Fibroblast of gingiva (primary cell): Measurements from ENCODE around the gene ARRDC2.
"Not testable (repeated sequence)": the region's sequence is repeated elsewhere in the genome, so short reads cannot be mapped to it uniquely, and the experiment has no call there.

Experiments
- DNase-seq: peaks from one replicate; pipeline ENCODE4 v3.0.0-alpha.2; 2011; ENCODE audit warnings: low read depth

ARRDC2 gene

DNA sequence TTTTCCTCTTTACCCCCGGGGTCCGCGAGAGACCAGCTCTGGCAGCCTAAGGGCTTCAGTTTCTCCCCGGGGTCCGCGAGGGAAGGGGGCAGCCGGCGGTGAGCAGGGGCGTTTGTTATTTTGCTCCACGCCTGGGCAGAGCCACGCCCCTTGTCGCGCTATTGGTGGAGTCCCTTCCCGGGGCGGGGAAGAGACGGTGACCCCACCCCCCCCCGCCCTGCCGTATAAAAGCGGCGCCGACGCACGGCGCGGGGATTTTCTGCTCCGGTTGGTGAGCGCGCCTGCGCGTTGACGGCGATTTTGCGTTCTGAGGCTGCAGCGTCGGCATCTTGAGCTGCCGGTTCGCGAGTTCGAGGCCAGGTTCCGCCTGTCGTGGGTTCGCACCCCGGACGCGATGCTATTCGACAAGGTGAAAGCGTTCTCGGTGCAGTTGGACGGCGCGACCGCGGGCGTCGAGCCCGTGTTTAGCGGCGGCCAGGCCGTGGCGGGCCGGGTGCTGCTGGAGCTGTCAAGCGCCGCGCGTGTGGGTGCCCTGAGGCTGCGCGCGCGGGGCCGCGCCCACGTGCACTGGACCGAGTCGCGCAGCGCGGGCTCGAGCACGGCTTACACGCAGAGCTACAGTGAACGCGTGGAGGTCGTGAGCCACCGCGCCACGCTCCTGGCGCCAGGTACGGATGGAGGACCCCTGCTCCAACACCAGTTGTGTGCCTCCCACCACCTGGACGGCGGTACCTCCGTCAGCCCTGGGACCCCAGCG is at the start of gene ARRDC2:
ARRDC2 (plus strand) TSS at position 254 of the 757 bp plus-strand sequence; CDS start at position 395, 141 bp downstream.
- DNase-seq, result peak; percentile 88

DNA sequence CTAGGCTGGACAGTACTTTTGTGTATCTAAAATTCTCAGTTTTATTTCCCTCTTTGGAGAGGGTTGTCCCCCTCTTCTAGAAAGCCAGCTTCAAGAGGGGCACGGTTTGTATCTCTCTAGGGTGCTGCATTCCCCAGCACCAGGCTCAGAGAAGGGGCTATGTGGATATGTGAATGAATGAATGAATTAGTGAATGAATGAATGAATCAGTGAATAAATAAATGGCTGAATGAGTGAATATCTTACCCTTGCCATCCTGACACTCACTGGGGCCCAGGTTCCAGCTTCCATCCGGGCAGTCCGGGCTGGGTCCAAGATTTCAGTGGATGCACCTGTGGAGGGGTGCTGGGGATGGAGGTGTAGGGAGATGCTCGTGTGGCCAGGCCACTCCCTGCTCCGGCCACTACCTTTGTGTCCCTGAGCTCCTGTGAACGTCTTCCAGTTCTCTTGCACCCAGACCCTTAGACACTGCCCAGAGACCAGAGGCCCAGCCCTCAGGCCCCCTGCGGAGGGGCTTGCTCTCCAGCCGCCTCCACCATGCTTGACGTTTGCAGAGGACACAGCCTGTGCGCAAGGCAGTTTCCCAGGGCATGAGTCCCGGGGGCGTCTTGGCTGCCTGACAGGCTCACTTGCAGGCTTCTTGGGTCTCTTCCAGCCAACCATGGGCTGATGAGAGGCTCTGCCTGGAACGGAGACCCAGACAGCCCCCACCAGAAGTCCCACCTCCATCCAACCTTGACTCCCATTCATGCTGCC is 43.9 kb upstream of the ARRDC2 start:
- no peak for DNase-seq

DNA sequence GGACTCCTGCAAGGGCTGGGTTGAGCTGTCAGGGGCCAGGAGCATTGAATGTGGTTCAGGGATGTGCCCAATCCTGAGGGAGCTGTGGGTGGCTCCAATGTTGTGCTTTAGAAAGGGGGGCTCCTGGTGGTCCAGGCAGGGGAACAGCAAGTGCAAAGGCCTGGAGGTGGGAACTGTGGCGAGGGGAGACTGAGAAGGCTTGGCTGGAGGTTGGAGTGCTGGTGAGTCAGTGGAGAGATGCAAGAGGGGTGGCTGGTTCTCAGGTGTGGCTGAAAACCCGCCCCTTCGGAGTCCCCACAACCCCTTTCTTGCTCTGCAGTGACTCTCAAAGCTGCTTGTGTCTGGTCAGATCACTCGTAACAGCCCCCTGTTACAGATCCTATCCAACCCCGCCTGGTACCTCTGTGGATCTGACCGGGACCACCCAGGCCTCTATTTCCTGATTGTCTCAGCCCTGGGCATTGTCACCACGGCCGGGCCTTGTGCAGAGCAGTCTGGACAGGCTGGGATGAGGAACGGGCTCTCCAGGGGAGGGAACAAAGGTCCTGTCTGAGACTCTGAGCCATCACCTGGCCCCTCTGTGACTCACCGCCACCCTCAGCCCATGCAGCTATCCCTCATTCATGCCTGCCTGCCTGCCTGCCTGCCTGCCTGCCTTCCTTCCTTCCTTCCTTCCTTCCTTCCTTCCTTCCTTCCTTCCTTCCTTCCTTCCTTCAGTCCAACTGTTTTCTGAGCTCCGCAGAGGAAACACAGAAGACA is 42.4 kb upstream of the ARRDC2 start:
- no peak for DNase-seq

DNA sequence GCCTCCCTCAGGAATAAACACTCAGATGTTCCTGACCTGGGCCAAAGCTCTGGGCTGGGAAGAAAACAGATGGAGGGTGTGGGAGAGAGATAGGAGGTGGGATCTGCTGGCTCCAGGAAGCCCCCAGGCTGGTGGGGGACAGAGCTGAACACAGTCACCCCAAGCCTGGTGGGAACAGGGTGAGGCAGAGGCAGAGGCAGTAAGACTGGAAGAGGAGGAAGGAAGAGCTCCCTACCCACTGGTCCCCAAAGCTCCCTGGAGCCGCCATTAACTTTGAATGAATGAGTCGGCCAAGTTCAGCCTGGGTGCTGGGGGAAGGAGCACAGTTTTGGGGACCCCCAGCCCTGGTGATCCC is 41.9 kb upstream of the ARRDC2 start:
- DNase-seq, result no peak

DNA sequence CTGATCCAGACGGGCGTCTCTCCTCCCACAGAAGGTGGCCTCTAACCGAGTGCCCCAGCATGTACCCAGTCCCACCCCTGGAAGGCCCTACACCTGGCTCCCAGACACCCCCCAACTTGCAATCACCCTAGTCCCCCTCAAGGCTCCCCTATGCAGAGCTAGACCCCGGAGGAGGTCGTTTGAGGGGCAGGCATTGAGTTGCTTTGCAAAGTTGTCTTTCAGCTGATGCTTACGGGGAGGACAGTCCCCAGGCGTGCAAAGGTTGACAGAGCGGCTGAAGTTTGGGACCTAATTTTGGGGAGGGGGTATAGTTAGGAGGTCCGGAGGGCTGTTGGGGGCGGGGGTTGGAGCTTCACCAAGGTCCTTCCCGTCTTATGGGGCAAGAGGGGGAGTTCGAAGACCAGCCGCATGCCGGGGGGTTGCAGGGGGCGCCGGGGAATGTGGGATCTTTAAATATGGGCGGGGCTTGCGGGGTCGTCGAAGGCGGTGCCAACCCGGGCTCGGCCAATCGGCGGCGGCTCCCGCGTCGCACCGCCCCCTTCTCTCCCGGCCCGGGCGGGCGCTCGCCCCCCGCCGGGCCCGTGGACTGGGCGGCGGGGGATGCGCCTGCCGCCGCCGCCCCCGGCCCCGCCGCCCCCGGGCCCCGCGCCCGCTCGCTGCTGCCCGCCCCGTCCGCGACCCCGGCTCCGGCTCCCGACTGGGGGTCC is 41.3 kb upstream of the ARRDC2 start, which contains the start of gene KCNN1:
KCNN1 (plus strand) TSS at position 558 of the 707 bp plus-strand sequence. CDS start 6,782 bp downstream, outside the sequence.
- DNase-seq, result no peak

DNA sequence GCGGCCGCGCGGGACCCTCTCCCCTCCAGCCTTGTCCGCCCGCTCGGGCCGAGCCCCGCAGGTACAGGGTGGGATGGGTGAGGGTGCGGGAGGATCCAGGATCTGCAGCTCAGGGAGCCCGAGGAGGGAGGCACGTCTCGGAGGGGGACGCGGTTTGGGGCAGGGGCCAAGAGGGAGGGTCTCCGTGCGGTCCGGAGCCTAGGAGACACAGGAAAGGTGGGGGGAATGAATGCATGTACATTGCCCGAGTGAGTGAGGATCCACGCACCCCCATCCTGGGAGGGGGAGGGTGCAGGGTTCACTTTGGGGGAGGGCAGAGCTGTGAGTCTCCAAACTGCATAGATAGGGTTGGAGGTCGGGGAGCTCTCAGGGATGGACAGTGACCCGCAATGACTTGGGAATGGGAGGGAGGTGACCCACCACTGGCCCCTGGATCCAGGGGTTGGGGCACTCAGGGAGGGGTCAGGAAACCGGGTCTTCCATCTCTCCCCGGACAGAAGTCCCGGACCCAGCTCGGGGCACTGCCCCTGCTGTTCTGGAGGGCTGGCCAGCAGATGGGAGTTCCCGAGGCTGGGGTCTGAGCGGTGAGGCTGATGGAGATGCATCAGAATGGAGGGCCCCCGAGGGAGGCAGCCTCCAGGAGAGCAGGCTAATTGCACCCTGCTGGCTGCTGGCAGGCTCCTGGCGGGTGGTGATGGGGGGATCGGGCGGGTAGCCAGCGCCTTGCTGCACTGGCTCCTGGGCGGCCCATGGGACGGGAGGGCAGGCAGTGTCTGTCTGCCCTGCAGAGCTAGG is 40.5 kb upstream of the ARRDC2 start:
- DNase-seq, result no peak

DNA sequence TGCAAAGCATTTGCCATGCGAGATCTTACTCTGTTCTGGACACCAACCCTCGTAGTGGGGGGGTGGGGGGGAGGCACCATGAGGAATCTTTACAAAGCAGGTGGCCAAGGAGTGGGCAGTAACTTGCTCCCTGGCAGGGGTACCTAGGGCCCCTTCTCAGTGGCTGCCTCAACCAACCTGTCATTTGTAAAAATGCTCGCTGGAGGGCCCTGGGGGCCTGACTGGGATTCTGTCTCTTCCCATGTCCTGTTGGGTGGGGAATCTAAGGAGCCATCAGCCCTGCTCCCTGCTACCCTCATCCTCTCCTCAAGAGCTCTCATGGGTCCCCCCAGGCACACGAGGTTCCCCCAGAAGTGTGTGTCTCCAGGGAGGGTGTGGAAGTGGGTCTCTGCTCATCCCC is 39.6 kb upstream of the ARRDC2 start:
- DNase-seq, result no peak

DNA sequence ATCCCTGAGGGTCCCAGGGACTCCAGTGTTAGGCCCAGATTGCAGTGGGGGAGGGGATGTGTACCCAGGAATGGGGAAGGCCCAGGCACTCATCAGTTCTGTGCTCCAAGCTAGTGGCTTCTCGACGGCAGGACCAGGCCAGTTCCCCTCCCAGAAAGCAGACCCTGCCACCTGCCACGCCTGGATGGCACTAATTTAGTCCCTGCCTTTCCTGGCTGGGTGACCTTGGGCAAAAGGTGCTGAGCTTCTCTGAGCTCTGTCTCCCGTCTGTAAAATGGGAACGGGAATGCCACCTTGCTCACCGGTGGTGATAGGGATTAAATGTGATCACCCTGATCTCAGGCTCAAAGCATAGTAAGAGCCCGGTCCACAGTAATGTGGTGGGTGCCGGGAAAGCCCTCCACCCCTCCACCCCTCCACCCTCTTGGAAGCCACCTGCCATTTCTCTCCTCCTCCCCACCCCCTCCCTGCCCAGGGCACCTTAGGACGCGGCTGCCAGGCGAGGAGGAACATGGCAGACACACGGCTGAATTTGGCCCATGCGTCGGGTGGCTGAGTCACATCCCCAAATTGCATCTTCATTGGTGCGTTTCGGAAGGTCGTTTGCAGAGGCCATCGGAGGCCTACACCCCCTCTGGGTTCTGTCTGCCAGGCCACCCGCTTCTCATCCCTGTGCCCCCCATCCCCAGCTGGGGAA is 38.7 kb upstream of the ARRDC2 start:
- no peak for DNase-seq

DNA sequence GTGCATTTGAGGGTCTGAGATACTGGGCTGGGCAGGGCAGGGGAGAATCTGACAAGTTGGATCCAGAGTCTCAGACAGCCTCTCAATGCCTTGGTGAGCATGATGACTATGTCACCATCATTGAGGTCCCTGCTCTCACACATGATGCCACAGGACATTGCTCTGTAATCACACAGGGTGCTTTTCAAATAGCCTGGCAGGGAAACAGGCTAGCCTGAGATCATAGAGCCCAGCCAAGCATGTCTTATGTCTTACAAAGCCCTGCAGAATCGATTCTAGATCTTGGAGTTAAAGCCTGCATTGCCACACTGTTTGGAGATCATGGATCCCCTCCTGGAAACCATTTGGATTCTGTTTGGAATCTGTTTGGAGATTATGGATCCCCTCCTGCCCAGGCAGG is 35.7 kb upstream of the ARRDC2 start:
- no peak for DNase-seq

DNA sequence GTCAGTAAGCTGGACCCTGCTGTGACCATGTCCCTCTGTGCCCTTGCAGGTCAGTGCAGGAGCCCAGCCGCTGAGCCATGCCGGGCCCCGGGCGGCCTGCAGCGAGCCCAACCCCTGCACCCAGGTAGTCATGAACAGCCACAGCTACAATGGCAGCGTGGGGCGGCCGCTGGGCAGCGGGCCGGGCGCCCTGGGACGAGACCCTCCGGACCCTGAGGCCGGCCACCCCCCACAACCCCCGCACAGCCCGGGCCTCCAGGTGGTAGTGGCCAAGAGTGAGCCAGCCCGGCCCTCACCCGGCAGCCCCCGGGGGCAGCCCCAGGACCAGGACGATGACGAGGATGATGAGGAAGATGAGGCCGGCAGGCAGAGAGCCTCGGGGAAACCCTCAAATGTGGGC is 34.2 kb upstream of the ARRDC2 start:
- DNase-seq, result no peak

DNA sequence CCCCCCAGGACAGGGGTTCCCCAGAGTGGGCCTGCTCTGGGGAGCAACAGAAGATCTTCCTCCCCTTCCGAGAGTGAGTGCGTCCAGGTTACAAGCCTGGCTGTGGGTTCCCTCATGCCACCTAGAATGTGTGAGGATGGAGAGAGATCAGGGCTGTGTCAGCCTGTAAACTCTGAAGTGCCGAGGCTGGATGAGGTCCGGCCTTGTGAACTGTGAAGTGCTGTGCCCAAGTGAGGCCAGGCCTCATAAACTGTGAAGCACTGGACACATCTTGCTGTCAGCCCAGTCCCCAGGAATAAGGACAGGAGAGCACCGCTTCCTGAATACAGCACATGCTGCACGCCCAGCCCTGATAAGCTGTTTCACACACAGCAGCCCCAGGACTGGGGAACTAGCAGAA is 33.4 kb upstream of the ARRDC2 start:
- DNase-seq, result no peak

DNA sequence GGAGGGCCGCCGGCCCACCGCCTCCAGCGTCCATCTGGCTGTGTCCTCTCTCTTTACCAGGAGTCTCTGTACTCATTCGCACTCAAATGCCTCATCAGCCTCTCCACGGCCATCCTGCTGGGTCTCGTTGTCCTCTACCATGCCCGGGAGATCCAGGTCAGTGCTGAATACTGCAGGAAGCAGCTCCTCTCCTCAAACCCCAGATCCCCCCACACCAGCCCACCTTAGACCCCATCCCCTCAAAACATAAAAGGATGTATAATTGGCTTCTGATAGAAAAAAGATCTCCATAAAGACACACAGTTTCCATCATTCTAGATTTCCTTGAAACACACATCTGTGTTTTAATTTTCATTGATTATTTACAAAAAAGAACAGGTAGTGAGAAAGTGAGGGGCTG is 32.9 kb upstream of the ARRDC2 start:
- DNase-seq, result no peak

DNA sequence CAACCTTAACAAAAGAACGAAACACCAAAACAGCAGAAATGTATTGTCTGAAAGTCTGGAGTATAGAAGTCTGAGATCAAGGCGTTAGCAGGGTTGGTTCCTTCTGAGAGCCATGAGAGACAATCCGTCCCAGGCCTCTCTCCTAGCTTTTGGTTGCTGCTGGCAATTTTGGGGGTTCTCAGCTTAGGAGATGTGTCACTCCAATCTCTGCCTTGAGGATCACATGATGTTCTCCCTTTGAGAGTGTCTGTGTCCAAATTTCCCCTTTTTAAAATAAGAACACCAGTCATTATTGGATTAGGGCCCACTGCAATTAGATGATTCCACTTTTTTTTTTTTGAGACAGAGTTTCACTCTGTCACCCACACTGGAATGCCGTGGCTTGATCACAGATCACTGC is 30.9 kb upstream of the ARRDC2 start:
- DNase-seq, result no peak

DNA sequence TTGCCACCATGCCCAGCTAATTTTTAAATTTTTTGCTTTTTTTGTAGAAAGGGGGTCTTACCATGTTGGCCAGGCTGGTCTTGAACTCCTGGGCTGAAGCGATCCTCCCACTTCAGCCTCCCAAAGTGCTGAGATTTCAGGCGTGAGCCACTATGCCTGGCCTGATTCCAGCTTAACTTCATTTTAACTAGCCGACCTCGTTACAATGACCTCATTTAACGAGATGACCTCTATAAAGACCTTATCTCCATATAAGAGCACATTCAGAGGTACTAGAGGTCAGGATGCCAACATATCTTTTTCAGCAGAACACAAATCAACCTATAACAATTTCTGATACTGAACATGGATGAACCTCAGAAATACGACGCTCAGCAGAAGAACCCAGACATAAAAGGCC is 30.5 kb upstream of the ARRDC2 start:
- no peak for DNase-seq

DNA sequence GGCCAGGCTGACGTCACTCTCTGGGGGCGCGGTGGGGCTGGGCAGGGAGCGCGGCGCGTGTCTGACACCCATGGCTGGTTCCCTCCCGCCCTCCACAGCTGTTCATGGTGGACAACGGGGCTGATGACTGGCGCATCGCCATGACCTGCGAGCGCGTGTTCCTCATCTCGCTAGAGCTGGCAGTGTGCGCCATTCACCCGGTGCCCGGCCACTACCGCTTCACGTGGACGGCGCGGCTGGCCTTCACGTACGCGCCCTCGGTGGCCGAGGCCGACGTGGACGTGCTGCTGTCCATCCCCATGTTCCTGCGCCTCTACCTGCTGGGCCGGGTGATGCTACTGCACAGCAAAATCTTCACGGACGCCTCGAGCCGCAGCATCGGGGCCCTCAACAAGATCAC is 26.4 kb upstream of the ARRDC2 start:
- no peak for DNase-seq

DNA sequence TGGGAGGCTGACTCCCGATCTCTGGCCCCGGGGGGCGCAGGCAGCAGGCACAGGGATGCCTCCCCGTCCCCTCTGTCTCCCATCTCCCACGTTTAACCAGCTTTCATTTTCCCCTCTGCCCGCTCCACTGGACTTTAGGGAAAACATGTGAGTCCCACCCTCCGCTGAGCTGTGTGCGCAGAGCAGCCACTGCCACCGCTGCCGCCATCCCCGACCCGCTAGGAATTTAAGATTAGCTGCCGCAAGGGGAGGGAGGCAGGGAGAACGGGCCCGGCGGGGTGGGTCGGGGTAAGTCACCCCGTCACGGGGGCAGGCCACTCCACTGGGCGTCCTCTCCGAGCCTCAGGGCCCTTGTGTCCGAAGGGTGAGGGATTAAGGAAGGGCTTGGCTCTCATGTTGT is 25.5 kb upstream of the ARRDC2 start:
- no peak for DNase-seq

DNA sequence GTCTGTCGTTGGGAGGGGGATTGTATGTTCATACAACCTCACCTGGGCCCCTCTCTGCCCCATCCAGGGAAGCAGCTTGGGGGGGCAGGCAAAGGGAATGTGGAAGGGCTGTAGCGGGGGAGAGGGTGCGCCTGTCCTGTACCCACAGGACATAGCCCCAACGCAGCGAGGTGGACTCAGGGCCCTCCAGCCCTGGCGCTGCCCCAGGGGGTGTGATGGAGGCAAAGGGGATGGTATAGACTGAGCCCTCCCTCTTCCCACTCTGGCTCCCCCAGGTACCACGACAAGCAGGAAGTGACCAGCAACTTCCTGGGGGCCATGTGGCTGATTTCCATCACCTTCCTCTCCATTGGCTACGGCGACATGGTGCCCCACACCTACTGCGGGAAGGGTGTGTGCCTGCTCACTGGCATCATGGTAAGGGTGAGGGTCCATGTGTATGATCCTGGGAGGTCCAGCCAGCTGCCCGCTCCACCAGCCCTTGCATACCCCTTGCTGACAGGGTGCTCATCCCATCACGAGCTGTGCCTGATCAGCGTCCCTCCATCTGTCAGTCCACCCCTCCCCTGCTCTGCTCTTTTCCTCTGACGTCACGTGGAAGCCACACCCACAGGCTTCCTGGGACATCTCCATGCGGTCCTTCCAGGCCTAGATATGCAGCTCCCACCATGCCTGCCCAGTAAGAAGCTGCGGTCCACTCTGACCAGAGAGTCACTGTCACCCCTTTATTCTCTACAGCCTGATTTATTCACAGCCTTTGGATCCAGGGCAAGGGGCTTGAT is 22.7 kb upstream of the ARRDC2 start:
- DNase-seq, result no peak

DNA sequence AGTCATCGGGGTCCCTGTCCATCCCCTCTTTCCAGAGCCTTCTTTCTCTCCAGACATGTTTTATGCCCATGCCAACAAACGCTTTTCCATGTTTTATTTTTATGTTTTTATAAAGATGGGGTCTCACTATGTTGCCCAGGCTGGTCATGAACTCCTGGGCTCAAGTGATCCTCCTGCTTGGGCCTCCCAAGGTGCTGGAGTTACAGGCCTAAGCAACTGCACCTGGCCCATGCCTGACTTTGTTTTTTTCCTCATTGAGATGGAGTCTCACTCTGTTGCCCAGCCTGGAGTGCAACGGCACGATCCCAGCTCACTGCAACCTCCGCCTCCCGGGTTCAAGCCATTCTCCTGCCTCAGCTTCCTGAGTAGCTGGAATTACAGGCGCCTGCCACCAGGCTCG is 21.4 kb upstream of the ARRDC2 start:
- DNase-seq, result not testable (repeated sequence)

DNA sequence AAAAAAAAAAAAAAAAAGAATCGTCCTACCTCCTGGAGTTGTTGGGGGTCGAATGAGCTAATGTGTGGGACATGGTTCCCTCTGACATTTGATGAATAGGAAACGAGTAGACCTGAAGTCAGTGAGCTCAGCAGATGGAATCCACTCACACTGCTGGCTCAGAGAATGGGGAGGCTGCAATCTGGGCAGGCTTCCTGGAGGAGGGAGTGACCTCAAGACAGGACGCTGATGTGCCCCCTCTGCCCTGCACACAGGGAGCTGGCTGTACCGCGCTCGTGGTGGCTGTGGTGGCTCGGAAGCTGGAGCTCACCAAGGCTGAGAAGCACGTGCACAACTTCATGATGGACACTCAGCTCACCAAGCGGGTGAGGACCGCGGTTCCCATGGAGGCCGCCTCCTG is 19.8 kb upstream of the ARRDC2 start:
- DNase-seq, result no peak
